Measurements from ENCODE around the gene TMEM63A.

Gene TMEM63A

GRCh38 chr1:225923692-225924555 lies 41.7 kb upstream of the TMEM63A start, which contains the start of gene PYCR2:
Gene PYCR2, minus strand, starts transcription at chr1:225924250. Its CDS starts 140 bp downstream, at chr1:225924110.
- TF ChIP-seq, protein P1, sequence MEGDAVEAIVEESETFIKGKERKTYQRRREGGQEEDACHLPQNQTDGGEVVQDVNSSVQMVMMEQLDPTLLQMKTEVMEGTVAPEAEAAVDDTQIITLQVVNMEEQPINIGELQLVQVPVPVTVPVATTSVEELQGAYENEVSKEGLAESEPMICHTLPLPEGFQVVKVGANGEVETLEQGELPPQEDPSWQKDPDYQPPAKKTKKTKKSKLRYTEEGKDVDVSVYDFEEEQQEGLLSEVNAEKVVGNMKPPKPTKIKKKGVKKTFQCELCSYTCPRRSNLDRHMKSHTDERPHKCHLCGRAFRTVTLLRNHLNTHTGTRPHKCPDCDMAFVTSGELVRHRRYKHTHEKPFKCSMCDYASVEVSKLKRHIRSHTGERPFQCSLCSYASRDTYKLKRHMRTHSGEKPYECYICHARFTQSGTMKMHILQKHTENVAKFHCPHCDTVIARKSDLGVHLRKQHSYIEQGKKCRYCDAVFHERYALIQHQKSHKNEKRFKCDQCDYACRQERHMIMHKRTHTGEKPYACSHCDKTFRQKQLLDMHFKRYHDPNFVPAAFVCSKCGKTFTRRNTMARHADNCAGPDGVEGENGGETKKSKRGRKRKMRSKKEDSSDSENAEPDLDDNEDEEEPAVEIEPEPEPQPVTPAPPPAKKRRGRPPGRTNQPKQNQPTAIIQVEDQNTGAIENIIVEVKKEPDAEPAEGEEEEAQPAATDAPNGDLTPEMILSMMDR (IDR thresholded peaks at IDR 0.05; ENCODE audit: low read depth, low read length): no peak
- peak; percentile 97 for DNase-seq (ENCODE audit: low read depth, low spot score)
- peak within 1 kb of the TSS; percentile 85 for H3K4me3 ChIP-seq (ENCODE audit: low read depth, low read length)
- in situ Hi-C loops (cut with HindIII; ENCODE audit: low sequenced_read_pairs): no loop called here

GRCh38 chr1:225923381-225923691 lies 41.2 kb upstream of the TMEM63A start:
- TF ChIP-seq, protein P1 (IDR thresholded peaks at IDR 0.05; ENCODE audit: low read depth, low read length): no peak
- in situ Hi-C loops (cut with HindIII; ENCODE audit: low sequenced_read_pairs): no loop called here
- peak overlapping the region; percentile 85 for H3K4me3 ChIP-seq (ENCODE audit: low read depth, low read length)
- DNase-seq (ENCODE audit: low read depth, low spot score): no peak

- TF ChIP-seq, protein P1 (IDR thresholded peaks at IDR 0.05; ENCODE audit: low read depth, low read length): no peak
- no peak for DNase-seq (ENCODE audit: low read depth, low spot score)
- no peak overlapping the region for H3K4me3 ChIP-seq (ENCODE audit: low read depth, low read length)
- in situ Hi-C loops (cut with HindIII; ENCODE audit: low sequenced_read_pairs): no loop called here
Observed at GRCh38 chr1:225921734-225922709, 39.8 kb upstream of the TMEM63A start.

GRCh38 chr1:225919906-225920305 lies 37.7 kb upstream of the TMEM63A start:
- no peak overlapping the region for H3K4me3 ChIP-seq (ENCODE audit: low read depth, low read length)
- TF ChIP-seq, protein P1 (IDR thresholded peaks at IDR 0.05; ENCODE audit: low read depth, low read length): no peak
- in situ Hi-C loops (cut with HindIII; ENCODE audit: low sequenced_read_pairs): no loop called here
- DNase-seq (ENCODE audit: low read depth, low spot score): peak; percentile 85

DNA sequence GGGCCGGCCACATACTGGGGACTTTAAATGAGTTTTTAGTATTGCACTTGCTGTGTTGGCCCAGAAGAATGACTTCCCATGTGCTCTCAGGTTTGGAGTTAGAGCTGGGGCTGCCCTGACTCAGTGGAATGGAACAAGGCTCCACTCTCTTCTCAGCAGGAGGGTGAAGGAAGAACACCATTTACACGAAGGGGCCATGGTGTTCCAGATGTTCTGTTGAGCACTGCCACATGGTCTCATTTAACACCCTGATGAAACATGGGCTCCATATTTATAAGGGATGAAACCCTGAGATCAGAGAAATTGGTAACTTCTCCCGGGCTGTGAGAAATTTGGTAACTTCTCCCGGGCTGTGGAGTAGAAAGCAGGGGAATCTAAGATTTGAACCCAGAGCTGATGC lies 36.1 kb upstream of the TMEM63A start:
- TF ChIP-seq, protein P1 (IDR thresholded peaks at IDR 0.05; ENCODE audit: low read depth, low read length): no peak
- no peak for DNase-seq (ENCODE audit: low read depth, low spot score)
- in situ Hi-C loops (cut with HindIII; ENCODE audit: low sequenced_read_pairs): no loop called here
- no peak overlapping the region for H3K4me3 ChIP-seq (ENCODE audit: low read depth, low read length)

- DNase-seq (ENCODE audit: low read depth, low spot score): no peak
- no peak overlapping the region for H3K4me3 ChIP-seq (ENCODE audit: low read depth, low read length)
- TF ChIP-seq, protein P1 (IDR thresholded peaks at IDR 0.05; ENCODE audit: low read depth, low read length): no peak
- in situ Hi-C loops (cut with HindIII; ENCODE audit: low sequenced_read_pairs): no loop called here
Observed at GRCh38 chr1:225917536-225917935, 35.4 kb upstream of the TMEM63A start.

All from astrocyte of the spinal cord (primary cell).